ENCODE measurements around the gene HADH.

Gene HADH

DNA sequence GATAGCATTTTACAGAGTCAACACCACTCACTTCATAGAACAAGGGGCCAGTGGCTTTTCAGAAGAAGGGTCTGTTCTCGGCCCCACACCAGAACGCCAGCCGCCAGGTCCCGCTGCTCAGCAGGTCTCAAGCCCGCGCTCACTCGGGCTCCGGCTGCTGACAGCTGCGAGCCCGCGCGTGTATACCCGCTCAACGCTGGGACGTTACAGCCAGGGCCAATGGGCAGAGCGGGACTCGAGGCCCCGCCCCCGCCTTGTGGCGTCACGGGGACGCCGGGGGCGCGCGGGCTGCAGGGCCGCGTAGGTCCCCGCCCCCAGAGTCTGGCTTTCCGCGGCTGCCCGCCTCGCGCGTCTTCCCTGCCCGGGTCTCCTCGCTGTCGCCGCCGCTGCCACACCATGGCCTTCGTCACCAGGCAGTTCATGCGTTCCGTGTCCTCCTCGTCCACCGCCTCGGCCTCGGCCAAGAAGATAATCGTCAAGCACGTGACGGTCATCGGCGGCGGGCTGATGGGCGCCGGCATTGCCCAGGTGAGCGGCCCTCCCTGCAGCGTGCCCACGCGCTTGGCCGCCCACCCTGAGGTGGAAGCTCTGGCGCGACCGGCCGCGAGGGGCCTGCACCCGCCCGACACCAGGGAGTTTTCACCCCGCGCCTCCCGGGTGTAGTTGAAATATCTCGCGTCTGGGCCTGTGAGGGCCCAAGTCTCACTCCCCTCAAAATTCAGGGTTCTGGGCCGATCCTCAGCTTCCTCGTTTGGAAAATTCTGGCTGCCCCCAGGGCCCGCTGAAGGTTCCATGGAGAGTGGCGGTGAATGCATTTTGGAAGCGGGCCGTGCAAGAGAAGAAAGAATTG is at the start of gene HADH (continued):
- TF ChIP-seq ZNF146 (tag by site-specific recombination; IDR thresholded peaks at IDR 0.05) (no peak), ZXDB (tag by site-specific recombination; IDR thresholded peaks at IDR 0.05) (peak; percentile 67), ZIC2 (tag by site-specific recombination; IDR thresholded peaks at IDR 0.05) (0 out of 2 replicates have a peak, but pooled peaks have one; percentile 21), ZNF202 (tag by site-specific recombination; IDR thresholded peaks at IDR 0.05; ENCODE audit: borderline replicate concordance) (no peak), ZNF302 (tag by site-specific recombination; IDR thresholded peaks at IDR 0.05; ENCODE audit: low read depth) (no peak), ZNF76 (tag by site-specific recombination; IDR thresholded peaks at IDR 0.05; ENCODE audit: borderline replicate concordance, low read depth) (no peak), ZBTB48 (tag by site-specific recombination; IDR thresholded peaks at IDR 0.05) (no peak), ZNF501 (tag by site-specific recombination; IDR thresholded peaks at IDR 0.05) (no peak), SP7 (tag by site-specific recombination; IDR thresholded peaks at IDR 0.05) (no peak; the same call in 1 of the 2 replicates), KLF16 (tag by site-specific recombination; IDR thresholded peaks at IDR 0.05) (no peak), ZSCAN16 (tag by site-specific recombination; IDR thresholded peaks at IDR 0.05) (no peak), ZNF266 (tag by site-specific recombination; IDR thresholded peaks at IDR 0.05; ENCODE audit: low read depth) (no peak), HIC1 (tag by site-specific recombination; IDR thresholded peaks at IDR 0.05) (peak; percentile 70; the same call in 1 of the 2 replicates), GLIS2 (tag by site-specific recombination; IDR thresholded peaks at IDR 0.05) (peak; percentile 67), ZNF549 (tag by site-specific recombination; IDR thresholded peaks at IDR 0.05) (no peak), KLF9 (tag by site-specific recombination; IDR thresholded peaks at IDR 0.05; ENCODE audit: low read depth) (peak; percentile 68), ZBTB21 (tag by site-specific recombination; IDR thresholded peaks at IDR 0.05) (peak; percentile 87), ZNF747 (tag by site-specific recombination; IDR thresholded peaks at IDR 0.05) (no peak), ZSCAN30 (tag by site-specific recombination; IDR thresholded peaks at IDR 0.05) (peak; percentile 22; the same call in 1 of the 2 replicates), ZNF140 (tag by site-specific recombination; IDR thresholded peaks at IDR 0.05) (no peak), ZNF488 (tag by site-specific recombination; IDR thresholded peaks at IDR 0.05) (no peak), ZNF664 (tag by site-specific recombination; IDR thresholded peaks at IDR 0.05) (no peak), KLF8 (tag by site-specific recombination; IDR thresholded peaks at IDR 0.05) (peak; percentile 12; the same call in 1 of the 2 replicates), ZNF677 (tag by site-specific recombination; IDR thresholded peaks at IDR 0.05) (no peak), ZNF157 (tag by site-specific recombination; IDR thresholded peaks at IDR 0.05) (no peak), ZNF16 (tag by site-specific recombination; IDR thresholded peaks at IDR 0.05; ENCODE audit: low read depth) (no peak), YY1 (tag by site-specific recombination; IDR thresholded peaks at IDR 0.05) (peak; percentile 44; the same call in 1 of the 2 replicates), SCRT1 (tag by site-specific recombination; IDR thresholded peaks at IDR 0.05; ENCODE audit: borderline replicate concordance) (no peak), ZNF544 (tag by site-specific recombination; IDR thresholded peaks at IDR 0.05) (no peak), ZNF555 (tag by site-specific recombination; conservative IDR thresholded peaks at IDR 0.05) (no peak), ZNF391 (tag by site-specific recombination; IDR thresholded peaks at IDR 0.05; ENCODE audit: borderline replicate concordance, low read depth) (no peak), REPIN1 (tag by site-specific recombination; IDR thresholded peaks at IDR 0.05; ENCODE audit: low read depth) (no peak), EGR2 (tag by site-specific recombination; IDR thresholded peaks at IDR 0.05; ENCODE audit: low read depth) (peak; percentile 81)
- TF ChIP-seq, protein P1, sequence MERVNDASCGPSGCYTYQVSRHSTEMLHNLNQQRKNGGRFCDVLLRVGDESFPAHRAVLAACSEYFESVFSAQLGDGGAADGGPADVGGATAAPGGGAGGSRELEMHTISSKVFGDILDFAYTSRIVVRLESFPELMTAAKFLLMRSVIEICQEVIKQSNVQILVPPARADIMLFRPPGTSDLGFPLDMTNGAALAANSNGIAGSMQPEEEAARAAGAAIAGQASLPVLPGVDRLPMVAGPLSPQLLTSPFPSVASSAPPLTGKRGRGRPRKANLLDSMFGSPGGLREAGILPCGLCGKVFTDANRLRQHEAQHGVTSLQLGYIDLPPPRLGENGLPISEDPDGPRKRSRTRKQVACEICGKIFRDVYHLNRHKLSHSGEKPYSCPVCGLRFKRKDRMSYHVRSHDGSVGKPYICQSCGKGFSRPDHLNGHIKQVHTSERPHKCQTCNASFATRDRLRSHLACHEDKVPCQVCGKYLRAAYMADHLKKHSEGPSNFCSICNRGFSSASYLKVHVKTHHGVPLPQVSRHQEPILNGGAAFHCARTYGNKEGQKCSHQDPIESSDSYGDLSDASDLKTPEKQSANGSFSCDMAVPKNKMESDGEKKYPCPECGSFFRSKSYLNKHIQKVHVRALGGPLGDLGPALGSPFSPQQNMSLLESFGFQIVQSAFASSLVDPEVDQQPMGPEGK (tag by site-specific recombination; IDR thresholded peaks at IDR 0.05): peak; percentile 66
- TF ChIP-seq, protein P2, sequence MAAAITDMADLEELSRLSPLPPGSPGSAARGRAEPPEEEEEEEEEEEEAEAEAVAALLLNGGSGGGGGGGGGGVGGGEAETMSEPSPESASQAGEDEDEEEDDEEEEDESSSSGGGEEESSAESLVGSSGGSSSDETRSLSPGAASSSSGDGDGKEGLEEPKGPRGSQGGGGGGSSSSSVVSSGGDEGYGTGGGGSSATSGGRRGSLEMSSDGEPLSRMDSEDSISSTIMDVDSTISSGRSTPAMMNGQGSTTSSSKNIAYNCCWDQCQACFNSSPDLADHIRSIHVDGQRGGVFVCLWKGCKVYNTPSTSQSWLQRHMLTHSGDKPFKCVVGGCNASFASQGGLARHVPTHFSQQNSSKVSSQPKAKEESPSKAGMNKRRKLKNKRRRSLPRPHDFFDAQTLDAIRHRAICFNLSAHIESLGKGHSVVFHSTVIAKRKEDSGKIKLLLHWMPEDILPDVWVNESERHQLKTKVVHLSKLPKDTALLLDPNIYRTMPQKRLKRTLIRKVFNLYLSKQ (tag by site-specific recombination; IDR thresholded peaks at IDR 0.05; ENCODE audit: borderline replicate concordance): no peak
